ENCODE results near the gene EEIG1. TPM values are rescaled to one million over a fixed set of nuclear protein-coding genes. Genes with fewer than 3 reads are reported as not detected.

EEIG1 gene
- total and polyA plus RNA-seq, 7 donors: 3.6 to 11.4 (median 6.1) TPM

DNA sequence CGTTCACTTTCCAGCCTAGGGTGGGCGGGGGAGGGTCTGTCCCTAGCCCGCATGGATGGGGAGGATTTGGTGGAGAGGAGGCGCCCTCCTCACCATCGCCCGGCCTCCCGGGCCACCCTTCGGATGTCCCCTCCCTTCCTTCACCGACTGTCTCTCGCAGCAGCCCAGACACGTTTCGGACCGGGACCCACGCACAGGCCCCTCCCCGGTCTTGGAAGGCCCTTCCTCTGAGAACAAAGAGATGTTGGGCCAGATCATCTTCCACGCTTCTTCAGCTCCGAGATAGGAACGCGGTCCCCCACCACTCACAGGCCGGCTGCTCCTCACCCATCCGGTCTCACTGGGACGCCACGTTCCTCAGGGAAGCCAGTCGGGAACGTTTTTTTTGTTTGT is 42.5 kb downstream of the EEIG1 start:
- peak overlapping the region; percentile 66 for H3K27ac ChIP-seq
- peaks cover 10% of the 10 kb centered on the region for H3K4me1 ChIP-seq
- H3K27me3 ChIP-seq (ENCODE audit: insufficient read depth in 3 of 3, low read length in 2 of 3): no peaks in the 10 kb centered on the region
- ATAC-seq: peak in 1 of 4 donors; percentile 6
- no peaks in the 10 kb centered on the region for H3K9me3 ChIP-seq
- intact Hi-C loops (cut with DNase I): no loop called here
- DNase-seq: no peak
- peaks cover 0 to 13% of the 10 kb centered on the region in 2 donors for H3K36me3 ChIP-seq (ENCODE audit: insufficient read depth in 1 of 2, low read depth in 1 of 2)
- 43 to 49% (median 43%) methylated on average over 25 of the region's 25 CpGs for WGBS, 3 donors
- H3K4me3 ChIP-seq: peak overlapping the region; percentile 80
- TF ChIP-seq, protein P1, sequence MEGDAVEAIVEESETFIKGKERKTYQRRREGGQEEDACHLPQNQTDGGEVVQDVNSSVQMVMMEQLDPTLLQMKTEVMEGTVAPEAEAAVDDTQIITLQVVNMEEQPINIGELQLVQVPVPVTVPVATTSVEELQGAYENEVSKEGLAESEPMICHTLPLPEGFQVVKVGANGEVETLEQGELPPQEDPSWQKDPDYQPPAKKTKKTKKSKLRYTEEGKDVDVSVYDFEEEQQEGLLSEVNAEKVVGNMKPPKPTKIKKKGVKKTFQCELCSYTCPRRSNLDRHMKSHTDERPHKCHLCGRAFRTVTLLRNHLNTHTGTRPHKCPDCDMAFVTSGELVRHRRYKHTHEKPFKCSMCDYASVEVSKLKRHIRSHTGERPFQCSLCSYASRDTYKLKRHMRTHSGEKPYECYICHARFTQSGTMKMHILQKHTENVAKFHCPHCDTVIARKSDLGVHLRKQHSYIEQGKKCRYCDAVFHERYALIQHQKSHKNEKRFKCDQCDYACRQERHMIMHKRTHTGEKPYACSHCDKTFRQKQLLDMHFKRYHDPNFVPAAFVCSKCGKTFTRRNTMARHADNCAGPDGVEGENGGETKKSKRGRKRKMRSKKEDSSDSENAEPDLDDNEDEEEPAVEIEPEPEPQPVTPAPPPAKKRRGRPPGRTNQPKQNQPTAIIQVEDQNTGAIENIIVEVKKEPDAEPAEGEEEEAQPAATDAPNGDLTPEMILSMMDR (IDR thresholded peaks at IDR 0.05): no peak

DNA sequence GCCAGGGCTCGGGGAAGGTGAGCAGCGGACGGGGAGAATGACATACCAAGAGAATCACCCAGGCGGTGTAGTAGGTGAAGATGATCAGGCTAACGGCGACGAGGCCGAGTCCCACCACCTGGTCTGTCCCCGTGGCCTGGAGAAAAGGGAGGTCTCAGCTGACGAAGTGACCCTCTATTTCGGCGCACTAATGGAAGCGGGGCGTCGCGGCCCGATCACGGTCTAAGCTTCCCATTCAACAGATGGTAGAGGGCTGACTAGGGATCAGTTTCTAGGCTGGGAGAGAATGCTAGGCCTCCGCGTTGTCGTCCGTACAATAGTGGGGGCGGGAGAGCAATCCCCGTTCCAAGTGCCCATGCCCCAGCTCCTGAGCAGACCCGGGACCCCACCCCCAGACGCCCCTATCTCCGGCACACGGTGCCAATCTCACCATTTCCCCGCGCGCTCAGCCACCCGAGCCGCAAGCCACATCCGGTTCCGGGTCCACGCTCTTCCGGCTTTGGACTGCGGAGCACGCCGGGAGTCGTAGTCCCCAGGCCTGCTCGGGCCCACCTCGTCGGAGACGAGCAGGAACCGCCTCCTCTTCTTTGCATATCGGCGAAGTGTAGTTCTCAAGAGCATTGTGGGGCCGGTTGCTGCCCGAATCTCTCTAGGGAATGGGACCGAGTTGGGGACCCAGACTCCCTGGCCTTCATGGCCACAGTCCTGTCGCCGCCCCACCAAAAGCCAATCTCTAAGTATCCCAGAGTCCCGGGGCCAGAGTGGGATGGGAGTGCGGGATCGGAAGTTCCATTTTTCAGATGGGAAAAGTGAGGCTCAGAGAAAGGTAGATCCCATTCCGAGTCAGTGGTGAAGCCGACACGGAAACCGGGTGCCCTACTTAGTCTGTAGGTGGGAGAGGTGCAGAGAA is 43.1 kb downstream of the EEIG1 start, which contains the start of gene DPM2:
DPM2 (minus strand) TSS at position 467 of the 910 bp plus-strand sequence; CDS start at position 433, 34 bp downstream.
- intact Hi-C loops (cut with DNase I): no loop called here
- Histone ChIP-seq H3K4me1 (peaks cover 10% of the 10 kb centered on the region), H3K4me3 (peak within 1 kb of the TSS; percentile 80), H3K27me3 (ENCODE audit: insufficient read depth in 3 of 3, low read length in 2 of 3) (peaks cover 0 to 2% (median 0%) of the 10 kb centered on the region in 3 donors), H3K27ac (peak within 1 kb of the TSS; percentile 66), H3K36me3 (ENCODE audit: insufficient read depth in 1 of 2, low read depth in 1 of 2) (peaks cover 0 to 10% of the 10 kb centered on the region in 2 donors), H3K9me3 (no peaks in the 10 kb centered on the region)
- WGBS, 3 donors: 5 to 6% (median 6%) methylated on average over 59 to 60 of the region's 60 CpGs
- ATAC-seq: peak; percentile 88 to 94 (median 90)
- TF ChIP-seq, protein P1 (IDR thresholded peaks at IDR 0.05): no peak
- peak; percentile 85 to 90 for DNase-seq

DNA sequence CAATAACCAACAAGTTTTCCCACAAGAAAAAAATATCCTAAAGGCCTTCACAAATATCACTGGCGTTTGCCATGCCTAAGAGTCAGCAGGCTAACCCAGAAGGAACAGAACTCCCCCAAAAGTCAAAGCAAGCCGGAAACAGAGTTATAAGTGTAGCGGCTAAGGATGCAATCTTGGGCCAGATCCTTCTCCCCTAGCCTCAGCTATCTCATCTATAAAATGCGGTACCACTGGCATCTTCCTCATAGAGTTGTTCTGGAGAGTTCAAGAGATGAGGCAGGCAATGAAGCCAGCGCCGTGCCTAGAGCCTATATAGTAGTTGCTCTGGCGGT is 43.8 kb downstream of the EEIG1 start:
- peaks cover 10% of the 10 kb centered on the region for H3K4me1 ChIP-seq
- H3K4me3 ChIP-seq: peak overlapping the region; percentile 80
- 9 to 14% (median 10%) methylated on average over 7 of the region's 7 CpGs for WGBS, 3 donors
- DNase-seq (no peak), ATAC-seq (no peak)
- no peaks in the 10 kb centered on the region for H3K9me3 ChIP-seq
- intact Hi-C loops (cut with DNase I): no loop called here
- peaks cover 0 to 9% of the 10 kb centered on the region in 2 donors for H3K36me3 ChIP-seq (ENCODE audit: insufficient read depth in 1 of 2, low read depth in 1 of 2)
- peaks cover 0 to 2% (median under 1%) of the 10 kb centered on the region in 3 donors for H3K27me3 ChIP-seq (ENCODE audit: insufficient read depth in 3 of 3, low read length in 2 of 3)
- peak overlapping the region; percentile 66 for H3K27ac ChIP-seq
- TF ChIP-seq, protein P1 (IDR thresholded peaks at IDR 0.05): no peak

DNA sequence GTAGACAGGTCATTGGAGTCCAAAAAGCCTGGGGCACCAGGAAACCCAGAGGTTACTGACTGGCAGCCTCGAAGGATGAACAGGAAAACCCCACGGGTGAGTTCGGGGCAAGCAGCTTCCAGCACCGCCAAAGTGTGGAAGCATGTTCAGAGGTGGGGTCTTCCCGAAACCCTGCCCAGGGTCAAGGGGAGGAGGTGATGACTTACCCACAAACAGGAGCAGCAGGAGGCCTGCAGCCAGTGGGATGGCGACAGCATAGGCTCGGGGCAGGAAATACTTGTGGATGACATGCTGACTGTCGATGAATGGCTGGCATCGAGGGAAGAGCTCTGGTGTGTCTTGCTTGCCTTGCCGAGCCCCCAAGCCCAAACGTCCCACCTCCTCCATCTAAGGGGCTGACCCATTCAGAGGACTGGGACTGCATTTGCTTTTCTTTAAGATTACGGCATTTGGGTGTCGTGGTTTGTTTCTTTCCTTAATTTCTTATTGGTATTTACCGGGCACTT is 44.4 kb downstream of the EEIG1 start:
- intact Hi-C loops (cut with DNase I): no loop called here
- 68 to 76% (median 70%) methylated on average over 14 of the region's 14 CpGs for WGBS, 3 donors
- Histone ChIP-seq H3K4me1 (peaks cover 10% of the 10 kb centered on the region), H3K27me3 (ENCODE audit: insufficient read depth in 3 of 3, low read length in 2 of 3) (peaks cover 0 to 7% (median 2%) of the 10 kb centered on the region in 3 donors), H3K9me3 (no peaks in the 10 kb centered on the region), H3K4me3 (peak overlapping the region; percentile 80), H3K27ac (no peak overlapping the region), H3K36me3 (ENCODE audit: insufficient read depth in 1 of 2, low read depth in 1 of 2) (peaks cover 0 to 9% of the 10 kb centered on the region in 2 donors)
- TF ChIP-seq, protein P1 (IDR thresholded peaks at IDR 0.05): no peak
- ATAC-seq: no peak
- DNase-seq: no peak
